H9 (cell line): ENCODE data around the gene DOHH. TPM values are rescaled to one million over a fixed set of nuclear protein-coding genes. Genes with fewer than 3 reads are reported as not detected.
A peak's percentile ranks its signal among the peaks of the same experiment; 100 is the strongest.

Experiments
- DNase-seq: peaks from one replicate; pipeline ENCODE4 v3.0.0-alpha.2; 2017
- H2AFZ ChIP-seq: one replicate; pipeline ENCODE4 v1.6.1; 2013; ENCODE audit warnings: mild to moderate bottlenecking, low read length, control low read depth, moderate library complexity
- H2AK5ac ChIP-seq: 2 replicates; pipeline ENCODE4 v1.6.1; 2013; ENCODE audit warnings: low read length, control low read depth, mixed read lengths; ENCODE audit not compliant: insufficient read length
- H2BK120ac ChIP-seq: one replicate; pipeline ENCODE4 v1.6.1; 2013; ENCODE audit warnings: low read depth, mild to moderate bottlenecking, low read length, control low read depth, inconsistent platforms; ENCODE audit not compliant: poor library complexity, severe bottlenecking
- H2BK12ac ChIP-seq: 2 replicates; pipeline ENCODE4 v1.6.1; 2013; ENCODE audit warnings: low read length, control low read depth, mixed read lengths, low read depth; ENCODE audit not compliant: insufficient read length
- H2BK15ac ChIP-seq: 2 replicates; pipeline ENCODE4 v1.6.1; 2013; ENCODE audit warnings: low read depth, low read length, control low read depth
- H2BK20ac ChIP-seq: one replicate; pipeline ENCODE4 v1.6.1; 2013; ENCODE audit warnings: low read depth, mild to moderate bottlenecking, low read length, control low read depth, inconsistent platforms; ENCODE audit not compliant: poor library complexity, severe bottlenecking
- H2BK5ac ChIP-seq: 2 replicates; pipeline ENCODE4 v1.6.1; 2013; ENCODE audit warnings: low read length, control low read depth, mixed read lengths; ENCODE audit not compliant: insufficient read length
- H3K14ac ChIP-seq: 2 replicates; pipeline ENCODE4 v1.6.1; 2013; ENCODE audit warnings: low read length, control low read depth; ENCODE audit not compliant: insufficient read depth
- H3K18ac ChIP-seq: 2 replicates; pipeline ENCODE4 v1.6.1; 2013; ENCODE audit warnings: low read depth, mild to moderate bottlenecking, mixed read lengths, low read length, control low read depth; ENCODE audit not compliant: insufficient read length
- H3K23ac ChIP-seq: 2 replicates; pipeline ENCODE4 v1.6.1; 2013; ENCODE audit warnings: low read length, control low read depth, mixed read lengths, low read depth; ENCODE audit not compliant: insufficient read length
- H3K23me2 ChIP-seq: 2 replicates; pipeline ENCODE4 v1.6.1; 2013; ENCODE audit warnings: low read depth, mild to moderate bottlenecking, mixed read lengths, low read length, control low read depth; ENCODE audit not compliant: insufficient read length, poor library complexity, severe bottlenecking
- H3K27ac ChIP-seq: 2 replicates; pipeline ENCODE4 v1.5.1; 2013; ENCODE audit warnings: low read length, control low read depth, mixed read lengths, low read depth; ENCODE audit not compliant: insufficient read length
- H3K27me3 ChIP-seq: 2 replicates; pipeline ENCODE4 v1.6.1; 2013; ENCODE audit warnings: low read length, control low read depth, inconsistent platforms; ENCODE audit not compliant: insufficient read depth
- H3K4ac ChIP-seq: 2 replicates; pipeline ENCODE4 v1.6.1; 2013; ENCODE audit warnings: low read depth, mild to moderate bottlenecking, control low read depth, inconsistent platforms, low read length, moderate library complexity
- H3K4me1 ChIP-seq: 2 replicates; pipeline ENCODE4 v1.6.1; 2013; ENCODE audit warnings: low read length, control low read depth, inconsistent platforms; ENCODE audit not compliant: insufficient read depth
- H3K4me2 ChIP-seq: 2 replicates; pipeline ENCODE4 v1.6.1; 2013; ENCODE audit warnings: low read length, control low read depth, mixed read lengths; ENCODE audit not compliant: insufficient read length, insufficient read depth
- H3K56ac ChIP-seq: 2 replicates; pipeline ENCODE4 v1.6.1; 2013; ENCODE audit warnings: low read depth, mild to moderate bottlenecking, mixed read lengths, low read length, control low read depth; ENCODE audit not compliant: insufficient read length
- H3K79me1 ChIP-seq: 2 replicates; pipeline ENCODE4 v1.6.1; 2013; ENCODE audit warnings: low read depth, mild to moderate bottlenecking, moderate library complexity, low read length, control low read depth, inconsistent platforms; ENCODE audit not compliant: insufficient read depth, poor library complexity, severe bottlenecking
- H3K79me2 ChIP-seq: 2 replicates; pipeline ENCODE4 v1.6.1; 2013; ENCODE audit warnings: low read length, control low read depth, inconsistent platforms; ENCODE audit not compliant: insufficient read depth
- H3K9ac ChIP-seq: 2 replicates; pipeline ENCODE4 v1.6.1; 2013; ENCODE audit warnings: low read length, control low read depth, mixed read lengths; ENCODE audit not compliant: insufficient read length; ENCODE audit errors: extremely low read depth
- H3K9me3 ChIP-seq: one replicate; pipeline ENCODE4 v1.6.1; 2013; ENCODE audit warnings: low read depth, low read length, inconsistent platforms; ENCODE audit not compliant: control insufficient read depth
- H3T11ph ChIP-seq: one replicate; pipeline ENCODE4 v1.6.1; 2013; ENCODE audit warnings: mild to moderate bottlenecking, low read length, control low read depth, inconsistent platforms
- H4K20me1 ChIP-seq: one replicate; pipeline ENCODE4 v1.6.1; 2013; ENCODE audit not compliant: control insufficient read depth, insufficient read length, insufficient read depth
- H4K5ac ChIP-seq: 2 replicates; pipeline ENCODE4 v1.6.1; 2013; ENCODE audit warnings: low read depth, mild to moderate bottlenecking, mixed read lengths, low read length, control low read depth; ENCODE audit not compliant: insufficient read length
- H4K8ac ChIP-seq: replicated peaks from 2 replicates; pipeline ENCODE4 v1.6.1; 2013; ENCODE audit warnings: low read length, control low read depth, mixed read lengths, low read depth; ENCODE audit not compliant: insufficient read length
- H4K91ac ChIP-seq: 2 replicates; pipeline ENCODE4 v1.6.1; 2013; ENCODE audit warnings: low read depth, mild to moderate bottlenecking, moderate library complexity, mixed read lengths, low read length, control low read depth; ENCODE audit not compliant: insufficient read length
- H3K27ac Mint-ChIP-seq, 3 experiments: 2 replicates in 2 of 3; 3 replicates in 1 of 3; pipeline ENCODE4 v1.8.0; 2020 to 2021; ENCODE audit warnings: mixed read lengths in 3 of 3, mild to moderate bottlenecking in 1 of 3, moderate library complexity in 1 of 3
- H3K27me3 Mint-ChIP-seq: 2 replicates; pipeline ENCODE4 v1.8.0; 2021; ENCODE audit warnings: low read depth, mild to moderate bottlenecking, moderate library complexity, mixed read lengths
- H3K36me3 Mint-ChIP-seq, 3 experiments: 2 replicates in 2 of 3; 3 replicates in 1 of 3; pipeline ENCODE4 v1.8.0; 2020 to 2021; ENCODE audit warnings: low read depth in 3 of 3, mixed read lengths in 3 of 3; ENCODE audit not compliant: insufficient read depth in 1 of 3
- H3K4me1 Mint-ChIP-seq, 2 experiments: 2 replicates each; pipeline ENCODE4 v1.8.0; 2020; ENCODE audit warnings: mixed read lengths in 2 of 2
- H3K4me3 Mint-ChIP-seq, 2 experiments: 2 replicates in 1 of 2; 3 replicates in 1 of 2; pipeline ENCODE4 v1.8.0; 2020 to 2021; ENCODE audit warnings: mild to moderate bottlenecking in 2 of 2, mixed read lengths in 2 of 2, moderate library complexity in 1 of 2
- H3K9me3 Mint-ChIP-seq, 2 experiments: 2 replicates in 1 of 2; 3 replicates in 1 of 2; pipeline ENCODE4 v1.8.0; 2020; ENCODE audit warnings: mild to moderate bottlenecking in 2 of 2, mixed read lengths in 2 of 2, moderate library complexity in 1 of 2
- CTCF ChIP-seq: fragments of 200-600 bp; sonication (generic); conservative IDR thresholded peaks from 3 replicates; pipeline ENCODE4 v1.8.0; 2021; ENCODE audit warnings: antibody characterized with exemption, mild to moderate bottlenecking
- whole genome bisulfite sequencing: extraction: QIAGEN DNeasy Blood & Tissue Kit; methylation state at CpG from one replicate; pipeline ENCODE4 v1.1.7; 2013; ENCODE audit warnings: missing lambda C conversion rate, low lambda C conversion rate, mixed read lengths; ENCODE audit not compliant: insufficient read length; ENCODE audit errors: extremely low coverage; 5-methylcytosine and 5-hydroxymethylcytosine counted together
- total RNA-seq: library from RNA; stranded (reverse); gene quantifications from 2 replicates; pipeline ENCODE4 v1.2.1, GENCODE V29; 2021

Gene DOHH
- total RNA-seq, 1 experiment from 2014 or later: 16.5 TPM

- H2BK20ac ChIP-seq: no peak overlapping the region
- H3K4me3 Mint-ChIP-seq: 0 out of 5 replicates have a peak overlapping the region, but pooled peaks of 1 of the 2 experiments have one; percentile 20
- H3K4me1 Mint-ChIP-seq: peaks cover 14 to 30% of the 10 kb centered on the region in 2 experiments
Observed at GRCh38 chr19:3459965-3460582, 40.4 kb downstream of the DOHH start.

More at GRCh38 chr19:3459965-3460582, 40.4 kb downstream of the DOHH start:
- Histone ChIP-seq H2AK5ac (no peak overlapping the region), H3K4me1 (no peaks in the 10 kb centered on the region; the same call in 1 of the 2 replicates), H3K27ac (no peak overlapping the region), H4K5ac (no peak overlapping the region), H3K56ac (no peak overlapping the region), H3K23ac (no peak overlapping the region), H2AFZ (no peak overlapping the region), H4K91ac (no peak overlapping the region), H3K79me1 (no peaks in the 10 kb centered on the region), H2BK5ac (no peak overlapping the region), H3K79me2 (no peaks in the 10 kb centered on the region), H3K23me2 (peaks cover 3% of the 10 kb centered on the region), H3K14ac (no peak overlapping the region), H3T11ph (no peak overlapping the region), H3K4ac (no peak overlapping the region), H2BK12ac (no peak overlapping the region), H4K20me1 (no peaks in the 10 kb centered on the region), H3K9me3 (no peaks in the 10 kb centered on the region), H3K4me2 (no peak overlapping the region), H3K18ac (no peak overlapping the region), H2BK120ac (no peak overlapping the region), H2BK15ac (no peak overlapping the region), H4K8ac (no peak overlapping the region), H3K27me3 (peaks cover 17% of the 10 kb centered on the region), H3K9ac (no peak overlapping the region)
- no peak overlapping the region for H3K27ac Mint-ChIP-seq
- H3K36me3 Mint-ChIP-seq: no peaks in the 10 kb centered on the region
- no peak for TF ChIP-seq CTCF
- no peak for DNase-seq
- peaks cover 75% of the 10 kb centered on the region for H3K27me3 Mint-ChIP-seq
- no peaks in the 10 kb centered on the region for H3K9me3 Mint-ChIP-seq
- no CpG with 5 or more reads among the region's 15 CpGs for WGBS
